Non-pigmented ciliary epithelial cell (primary cell): Measurements from ENCODE around the gene MRPS9.

Source experiments
- DNase-seq: peaks from one replicate; pipeline ENCODE4 v3.0.0-alpha.2; 2010; ENCODE audit warnings: low read depth

MRPS9 gene

DNA sequence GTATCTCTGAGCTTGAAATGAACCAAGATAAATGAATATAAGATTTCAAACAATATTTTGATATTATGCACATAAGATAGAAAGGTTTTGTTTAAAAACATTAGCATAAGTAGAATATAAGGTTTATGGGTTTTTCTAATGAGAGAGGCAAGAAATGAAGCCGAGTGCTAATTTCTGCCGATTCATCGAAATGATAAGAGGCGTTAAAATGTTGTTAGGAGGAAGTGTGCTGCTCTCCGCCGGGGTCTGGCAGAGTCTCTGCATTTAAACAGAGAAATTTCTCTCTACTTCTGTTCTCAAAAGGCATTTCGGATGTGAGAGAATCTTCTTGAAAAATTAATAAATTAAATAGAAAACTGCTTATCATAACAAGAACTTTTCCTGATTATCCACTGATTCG, 83.6 kb downstream of the MRPS9 start:
- no peak for DNase-seq

DNA sequence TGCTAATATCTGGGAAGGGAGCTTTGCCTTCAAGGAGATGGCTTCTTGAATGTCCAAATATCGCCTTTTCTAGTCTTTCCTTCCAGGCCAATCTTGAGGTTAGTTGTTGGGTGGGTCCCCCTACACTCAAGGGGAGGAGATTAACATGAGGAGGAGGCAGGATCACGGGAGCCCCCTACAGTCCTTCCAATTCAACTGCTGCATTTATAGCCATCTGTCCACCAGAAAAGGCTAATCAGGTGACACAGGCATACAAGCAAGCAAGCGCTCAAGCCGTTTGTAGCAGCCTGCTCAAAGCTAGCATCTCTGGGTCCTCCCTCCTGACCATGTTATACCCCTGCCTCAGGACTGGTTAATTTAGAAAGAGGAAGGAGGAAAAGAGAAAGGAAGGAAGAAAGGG, 87.6 kb downstream of the MRPS9 start:
- DNase-seq = no peak

DNA sequence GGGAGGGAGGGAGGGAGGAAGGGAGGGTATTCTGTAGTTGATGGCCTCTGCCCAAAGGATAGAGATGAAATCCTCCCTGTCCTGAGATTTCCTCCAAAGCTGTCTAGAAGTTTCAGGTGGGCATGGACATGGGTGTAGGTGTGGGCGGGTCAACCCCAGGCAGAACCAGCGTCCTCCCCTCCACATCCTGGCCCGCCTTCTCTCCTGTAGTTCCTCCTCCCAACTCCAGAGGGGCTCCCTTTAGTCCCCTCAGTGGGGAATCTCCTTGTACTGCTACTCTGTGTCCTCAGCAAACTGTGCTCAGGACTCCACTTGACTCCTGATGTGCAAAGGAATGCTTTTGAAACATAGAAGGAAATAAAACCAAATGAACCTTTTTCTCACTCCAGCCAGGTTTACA, 88.1 kb downstream of the MRPS9 start:
- no peak for DNase-seq

DNA sequence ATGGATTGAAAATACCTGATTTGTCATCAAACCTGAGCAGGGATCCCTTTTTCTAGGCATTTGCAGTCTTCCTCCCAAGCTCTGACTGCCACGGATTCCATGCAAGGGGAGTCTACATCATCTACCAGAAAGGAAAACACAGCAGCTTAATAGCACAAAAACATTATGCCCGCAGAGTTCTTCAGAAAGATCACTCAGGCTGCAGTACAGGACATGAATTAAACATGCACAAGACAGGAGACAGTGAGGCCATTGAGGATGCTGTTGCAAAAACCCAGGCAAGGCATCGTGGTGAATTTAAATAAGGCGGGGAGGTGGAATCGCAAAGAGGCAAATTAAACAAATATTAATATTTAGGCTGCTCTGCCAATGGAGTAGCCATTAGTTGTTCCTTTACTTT, 88.5 kb downstream of the MRPS9 start:
- no peak for DNase-seq

DNA sequence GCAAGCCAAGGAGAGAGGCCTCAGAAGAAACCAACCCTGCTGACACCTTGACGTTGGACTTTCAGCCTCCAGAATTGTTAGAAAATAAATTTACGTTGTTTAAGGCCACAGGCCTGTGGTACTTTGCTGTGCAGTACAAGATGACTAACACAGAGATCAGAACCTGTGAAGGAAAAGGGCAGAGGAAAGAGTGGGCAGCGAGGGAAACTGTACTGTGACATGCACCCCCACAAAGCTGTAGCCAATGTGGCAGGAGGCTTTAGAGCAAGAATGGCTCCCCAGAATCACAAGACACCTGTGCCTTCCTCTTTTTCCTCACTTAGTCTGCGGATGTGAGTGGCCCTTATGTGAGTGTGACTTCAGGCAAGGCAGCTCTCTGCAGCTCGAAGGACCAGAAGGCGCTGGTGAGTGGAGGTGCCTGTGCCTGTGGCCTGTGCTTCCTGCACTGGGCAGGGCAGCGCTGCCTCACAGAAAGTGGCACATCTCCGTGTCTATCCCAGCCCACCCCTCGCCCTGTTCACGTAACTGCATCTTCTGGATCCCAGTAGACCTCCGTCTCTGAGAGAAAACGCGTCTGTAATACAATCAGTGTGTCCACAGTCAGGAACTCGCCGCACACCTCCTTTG, 89.5 kb downstream of the MRPS9 start:
- no peak for DNase-seq

DNA sequence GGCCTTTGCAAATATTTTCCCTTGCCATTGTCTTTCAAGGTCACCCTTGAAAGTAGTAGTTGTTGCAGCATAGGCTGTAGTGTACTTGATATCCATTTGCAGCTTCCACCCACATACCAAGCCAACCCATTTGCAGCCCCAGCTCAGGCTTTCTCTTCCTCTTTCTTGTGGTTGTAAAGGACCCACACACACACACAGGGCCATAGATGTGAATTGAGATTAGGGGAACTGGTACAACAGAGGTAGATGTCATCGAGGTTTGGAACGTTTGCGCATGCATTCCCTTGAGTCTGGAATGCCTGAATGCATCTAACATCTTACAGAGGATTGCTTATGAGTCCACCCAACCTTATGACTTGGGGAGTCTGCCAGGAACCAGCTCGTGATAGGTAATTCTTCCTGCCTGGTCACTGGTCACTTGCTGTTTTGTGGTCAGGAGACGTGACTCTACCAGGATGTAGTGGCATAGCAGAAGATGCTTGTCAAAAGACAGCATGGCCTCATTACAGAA, 91.9 kb downstream of the MRPS9 start:
- DNase-seq = no peak

DNA sequence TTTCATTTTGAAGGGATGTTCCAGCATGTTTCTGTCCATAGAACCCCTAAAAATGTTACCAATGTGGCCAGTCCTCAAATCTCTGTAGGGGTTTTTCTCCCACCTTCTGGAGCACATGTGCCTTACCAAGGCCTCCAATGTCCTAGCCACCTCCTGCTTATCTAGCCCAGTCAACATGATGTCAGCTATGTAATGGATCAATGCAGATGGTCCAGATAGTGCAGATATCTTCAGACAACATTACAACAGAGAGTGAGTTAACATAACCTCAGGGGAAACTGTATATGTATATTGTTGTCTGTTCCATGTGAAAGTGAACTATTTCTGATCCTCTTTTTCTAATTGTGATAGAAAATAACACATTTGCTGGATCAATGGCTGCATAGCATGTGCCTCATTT, 92.7 kb downstream of the MRPS9 start:
- DNase-seq = no peak

DNA sequence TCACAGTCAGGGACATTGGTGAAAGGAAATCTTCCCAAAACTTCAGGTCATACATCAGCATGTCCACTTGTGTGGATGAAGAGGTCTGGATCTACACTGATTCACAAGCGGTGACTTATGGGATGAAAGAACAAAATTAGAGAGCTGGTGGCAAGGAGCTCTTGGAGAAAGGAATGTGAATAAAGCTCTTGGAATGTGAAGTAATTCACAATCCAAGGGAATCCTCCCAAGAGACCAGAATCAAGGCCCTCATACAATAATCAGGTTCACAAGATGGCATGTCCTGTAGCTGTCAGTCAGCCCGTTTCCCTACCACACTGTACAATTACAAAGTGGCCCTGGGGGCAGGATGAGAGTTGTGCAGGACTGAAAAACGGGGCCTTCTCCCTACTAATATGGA, 96.2 kb downstream of the MRPS9 start:
- DNase-seq = no peak

DNA sequence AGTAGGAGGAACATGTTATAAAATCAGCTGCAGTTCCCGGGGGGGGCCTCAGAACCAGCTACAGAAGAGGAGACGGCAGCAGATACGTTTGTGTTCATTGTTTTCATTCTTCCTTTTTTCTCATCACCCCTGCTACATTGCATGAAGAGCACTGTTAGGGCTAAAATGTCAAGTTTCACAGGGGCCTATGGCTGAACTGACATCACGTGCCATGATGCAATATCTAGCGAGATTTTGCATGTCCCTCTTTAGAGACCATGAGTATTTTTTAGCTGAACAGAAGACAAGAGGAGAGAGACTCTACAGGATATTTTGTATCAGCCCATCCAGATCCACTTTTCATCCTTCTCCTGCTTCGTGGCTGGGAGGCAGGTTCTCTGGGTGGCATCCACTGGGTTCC, 97.6 kb downstream of the MRPS9 start:
- DNase-seq = no peak

DNA sequence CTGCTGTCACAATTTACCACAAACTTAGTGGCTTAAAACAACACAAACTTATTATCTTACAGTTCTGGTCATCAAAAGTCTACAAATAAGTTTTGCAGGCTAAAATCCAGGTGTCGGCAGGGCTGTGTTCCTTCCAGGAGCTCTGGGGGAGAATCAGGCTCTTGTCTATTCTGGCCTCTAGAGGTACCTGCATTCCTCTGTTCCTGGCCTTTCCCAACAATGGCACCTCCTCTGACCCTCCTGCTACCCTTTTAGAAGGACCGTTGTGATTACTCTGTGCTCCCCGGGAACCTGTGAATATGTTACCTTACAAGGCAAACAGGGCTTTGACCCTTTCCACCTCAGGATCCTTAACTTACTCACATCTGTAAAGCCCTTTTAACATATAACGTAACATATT, 98.5 kb downstream of the MRPS9 start:
- no peak for DNase-seq

DNA sequence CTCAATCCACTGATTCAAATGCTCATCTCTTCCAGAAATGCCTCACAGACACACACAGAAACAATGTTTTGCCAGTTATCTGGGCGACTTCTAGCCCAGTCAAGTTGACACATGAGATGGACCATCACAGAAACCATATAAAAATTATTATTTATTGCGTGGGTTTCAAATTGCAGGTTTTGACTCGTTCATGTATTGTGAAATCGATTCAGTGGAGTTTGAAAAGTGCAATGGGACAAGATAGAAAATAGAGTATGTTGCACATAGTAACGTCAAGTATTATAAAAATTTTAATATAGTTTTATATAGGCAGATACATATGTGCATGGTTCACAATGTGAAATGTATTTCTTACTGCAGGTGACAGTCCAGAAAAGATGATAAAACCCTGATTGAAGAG, 100.8 kb downstream of the MRPS9 start:
- no peak for DNase-seq

DNA sequence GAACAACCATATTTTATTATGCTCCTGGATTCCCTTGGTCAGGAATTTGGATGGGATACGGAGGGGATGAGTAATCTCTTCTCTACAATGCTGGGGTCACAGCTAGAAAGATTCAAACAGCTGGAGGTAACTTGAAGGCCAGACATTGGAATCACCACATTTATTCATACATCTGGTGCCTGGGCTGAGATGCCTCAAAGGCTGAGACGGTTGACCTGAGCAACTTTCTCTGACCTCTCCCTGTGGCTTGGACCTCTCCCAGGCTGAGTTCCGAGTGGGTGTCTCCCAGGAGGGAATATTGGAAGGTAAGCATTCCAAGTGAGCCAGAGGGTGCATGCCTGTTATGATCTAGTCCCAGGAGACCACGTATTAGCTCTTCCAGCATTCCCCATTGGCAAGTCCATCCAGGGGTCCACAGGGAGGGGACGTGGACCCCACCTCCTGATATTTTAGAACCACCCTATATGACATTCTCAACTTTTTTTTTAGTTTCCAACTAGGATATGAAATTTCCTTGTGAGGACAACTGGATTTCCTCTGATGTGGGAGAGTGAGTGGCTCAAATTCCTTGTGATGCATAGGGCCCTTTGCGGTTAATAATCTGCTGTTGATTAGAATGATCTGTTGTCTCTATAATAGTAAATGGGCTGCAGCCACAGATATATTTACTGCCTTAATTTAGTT, 101.8 kb downstream of the MRPS9 start:
- DNase-seq = no peak

DNA sequence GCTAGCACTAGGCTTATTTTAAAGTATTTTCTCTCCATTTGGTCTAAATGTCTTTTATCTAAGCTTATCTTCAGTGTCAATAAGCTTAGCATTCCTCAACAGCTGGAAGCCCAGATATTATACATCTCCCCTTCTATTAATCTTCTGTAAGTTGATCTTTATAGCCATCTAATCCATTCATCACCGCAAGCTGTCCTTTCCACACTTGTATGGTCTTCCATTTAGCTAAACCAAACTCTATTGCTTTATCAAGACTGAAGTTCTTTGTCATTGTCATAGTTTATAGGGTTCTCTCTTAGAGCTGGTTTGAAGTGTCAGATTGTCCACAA, 102.3 kb downstream of the MRPS9 start:
- no peak for DNase-seq

DNA sequence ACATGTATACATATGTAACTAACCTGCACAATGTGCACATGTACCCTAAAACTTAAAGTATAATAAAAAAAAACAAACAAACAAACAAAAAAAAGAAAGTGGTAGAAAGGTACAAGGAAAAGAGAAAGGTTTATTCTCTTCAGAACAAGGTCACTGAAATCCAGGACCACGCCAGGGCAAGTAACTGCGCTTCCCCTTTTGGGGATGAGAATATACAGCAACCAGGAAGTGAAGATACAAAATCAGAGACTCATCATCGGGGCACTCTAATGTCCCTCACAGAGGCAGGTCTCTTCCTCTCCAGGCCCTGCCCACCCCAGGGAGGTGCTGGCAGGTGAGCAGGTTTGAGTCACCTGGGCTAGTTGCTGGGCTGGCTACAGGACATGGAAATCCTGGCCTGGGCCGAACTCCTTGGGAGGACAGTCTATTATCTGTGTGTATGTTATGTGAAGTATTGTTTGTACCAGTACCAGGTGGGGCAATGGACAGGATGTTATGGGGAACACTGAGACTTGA, 103.3 kb downstream of the MRPS9 start:
- DNase-seq = no peak

DNA sequence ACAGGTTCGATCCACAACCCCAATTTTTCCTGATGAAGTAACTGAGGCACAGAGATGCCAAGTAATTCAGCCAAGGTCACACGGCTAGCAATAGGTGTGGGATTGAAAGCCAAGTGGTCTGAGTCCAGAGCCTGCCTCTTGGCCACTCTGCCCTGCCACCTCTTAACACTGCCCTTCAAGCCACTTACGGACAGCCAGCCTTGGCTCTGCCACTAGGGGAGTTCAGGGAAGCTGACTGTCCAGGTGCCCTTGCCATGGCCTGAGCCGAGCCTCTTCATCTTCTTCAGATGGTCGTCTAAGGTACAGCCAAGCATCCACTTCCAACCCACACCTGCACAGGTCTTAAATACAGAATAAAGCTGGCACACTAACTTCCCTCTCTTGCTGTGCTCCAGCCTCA, 104.4 kb downstream of the MRPS9 start:
- no peak for DNase-seq

DNA sequence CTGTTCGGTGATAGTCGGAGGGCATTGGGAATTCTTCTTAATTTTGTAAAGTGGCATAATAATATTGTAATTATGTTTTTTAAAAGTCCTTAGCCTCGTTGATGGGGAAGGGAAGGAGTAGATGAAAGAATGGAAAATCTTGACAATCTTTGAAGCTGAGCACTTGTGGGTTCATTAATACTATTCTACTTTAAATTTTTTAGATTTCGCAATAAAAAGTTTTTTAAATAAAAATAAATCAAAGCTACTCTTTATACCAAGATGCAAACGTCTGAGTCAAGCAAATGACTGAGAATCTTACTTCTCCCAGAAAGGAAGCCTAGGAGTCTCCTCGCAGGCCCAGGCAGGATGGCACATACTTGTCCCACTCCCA, 105.2 kb downstream of the MRPS9 start:
- no peak for DNase-seq

DNA sequence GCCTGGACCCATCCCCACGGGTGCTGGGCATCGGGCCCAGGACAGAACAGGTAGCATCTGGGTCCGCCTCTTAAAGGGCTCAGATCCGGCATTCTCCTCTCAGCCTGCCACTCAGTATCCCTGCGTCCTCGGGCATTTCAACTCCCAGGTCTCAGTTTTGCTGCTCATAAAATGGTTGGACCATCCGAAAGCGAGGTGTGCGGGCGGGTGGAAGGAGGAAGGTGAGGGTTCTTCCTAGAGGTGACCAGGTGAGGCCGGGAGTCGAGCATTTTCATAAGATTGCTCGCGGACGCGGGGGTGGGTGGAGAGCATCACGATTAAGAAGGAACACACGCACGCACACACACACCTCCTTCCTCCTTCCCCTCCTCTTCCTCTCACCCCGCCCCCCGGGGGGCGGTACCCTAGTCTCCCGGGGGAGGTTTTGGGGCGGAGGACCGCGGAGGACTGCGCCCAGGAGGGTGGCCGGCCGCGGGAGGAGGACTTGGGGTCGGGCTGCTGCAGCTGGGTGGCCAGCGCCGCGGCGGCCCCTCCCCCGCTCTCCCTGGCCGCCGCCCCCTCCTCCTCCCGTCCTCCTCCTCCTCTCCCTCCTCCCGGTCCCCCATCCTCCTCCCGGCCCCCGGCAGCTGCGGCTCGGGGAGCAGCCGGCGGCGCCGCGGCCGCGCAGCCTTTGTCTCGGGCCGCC, 105.7 kb downstream of the MRPS9 start:
- DNase-seq = no peak

DNA sequence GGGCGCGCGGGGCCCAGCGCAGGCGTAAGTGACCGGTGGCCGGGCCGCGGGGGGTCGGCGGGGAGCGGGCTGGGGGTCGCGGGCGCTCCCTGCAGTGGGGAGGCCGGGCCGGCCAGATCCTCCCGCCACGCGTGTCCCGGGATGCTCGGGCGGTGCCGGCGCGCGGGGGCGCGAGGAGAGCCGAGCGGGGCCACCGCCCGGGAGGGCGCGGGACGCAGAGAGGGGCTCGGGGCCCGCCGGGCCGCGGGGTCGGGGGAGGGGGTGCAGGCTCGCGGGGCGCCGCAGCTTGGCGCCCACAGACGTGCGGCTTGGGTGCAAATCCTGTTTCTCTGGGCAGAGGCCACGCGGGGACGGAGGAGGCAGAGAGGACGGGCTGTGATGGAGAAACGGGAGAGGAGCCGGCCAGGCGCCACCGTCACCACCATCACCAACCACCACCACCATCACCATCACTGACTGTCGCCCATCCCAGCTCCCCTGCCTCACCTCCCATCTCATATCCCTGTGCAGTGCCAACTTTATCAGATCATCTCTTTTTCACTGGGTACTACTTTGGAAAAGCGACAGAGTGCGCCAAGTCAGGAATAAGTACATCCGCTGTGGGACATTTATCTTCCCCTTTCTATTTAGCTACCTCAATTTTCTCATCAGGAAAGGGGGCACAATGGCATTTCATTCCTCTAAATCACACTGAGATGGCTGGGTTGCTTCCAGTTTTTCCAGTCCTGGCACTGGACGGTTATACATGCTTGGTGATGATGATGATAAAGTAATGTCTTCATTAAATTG, 106.5 kb downstream of the MRPS9 start:
- DNase-seq = no peak

DNA sequence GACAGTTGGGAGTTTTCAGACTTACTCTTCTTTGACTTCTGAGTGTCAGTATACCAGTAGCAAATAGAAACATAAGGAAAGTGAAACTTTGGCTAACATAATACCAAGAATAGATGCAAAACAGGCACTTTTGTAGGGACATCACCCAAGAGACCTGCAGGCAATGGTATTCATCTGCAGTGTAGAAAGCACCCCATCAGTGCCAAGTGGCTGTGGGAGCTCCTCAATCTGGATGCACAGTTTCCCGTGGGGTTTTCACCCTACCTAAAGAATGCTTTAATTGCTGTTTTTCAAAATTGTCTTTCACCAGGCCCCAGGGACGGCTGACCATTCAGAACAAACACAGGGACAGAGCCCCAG, 107.1 kb downstream of the MRPS9 start:
- no peak for DNase-seq

DNA sequence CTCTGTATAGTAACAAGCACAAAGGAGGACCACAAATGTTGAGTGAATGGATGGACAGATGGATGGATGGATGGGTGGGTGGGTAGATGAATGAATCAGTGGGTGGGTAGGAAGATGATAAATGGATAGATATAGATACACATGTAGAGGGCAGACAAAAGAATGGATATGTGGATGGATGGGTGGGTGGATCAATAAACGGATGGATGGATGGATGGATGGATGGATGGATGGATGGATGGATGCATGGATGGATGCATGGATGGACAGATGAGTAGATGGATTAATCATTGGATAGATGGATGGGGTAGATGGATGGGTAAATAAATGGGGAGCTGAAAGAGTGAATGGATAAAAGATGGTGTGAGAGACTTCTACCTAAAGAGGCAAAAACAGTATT, 111.4 kb downstream of the MRPS9 start:
- no peak for DNase-seq
